Testis (tissue), 2 donors: ENCODE results near the gene TMEM109.

Experiments used
- POLR2A ChIP-seq: fragments of 450-650 bp; IDR thresholded peaks from one replicate; pipeline ENCODE4 v1.6.1; 2017; ENCODE audit warnings: antibody characterized with exemption, mild to moderate bottlenecking, moderate library complexity
- TF ChIP-seq, protein P1 (sequence below), 3 experiments: fragments of 450-650 bp in 2 of 3; fragments of 200-600 bp in 1 of 3; sonication (generic) in 1 of 3; IDR thresholded peaks; one replicate each; pipeline ENCODE4 v1.5.1; 2016 to 2019; ENCODE audit warnings: antibody characterized with exemption in 3 of 3, mild to moderate bottlenecking in 2 of 3, moderate library complexity in 1 of 3

DNA sequence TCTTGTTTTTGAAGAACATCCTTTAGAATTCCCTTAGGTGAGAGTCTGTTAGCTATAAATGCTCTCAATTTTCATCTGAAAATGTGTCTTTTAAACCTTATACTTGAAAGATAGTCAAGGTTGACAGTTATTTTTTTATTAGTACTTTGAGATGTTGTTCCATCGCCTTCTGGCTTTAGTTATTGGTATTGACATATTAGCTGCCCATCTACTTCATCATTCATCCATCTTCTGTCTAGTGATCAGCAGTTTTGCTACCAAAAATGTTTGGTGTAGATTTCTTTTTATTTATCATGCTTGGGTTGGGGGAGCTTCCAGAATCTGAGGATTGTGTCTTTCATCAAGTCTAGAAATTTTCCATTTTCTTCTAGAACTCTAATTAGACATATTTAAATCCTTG lies 54.3 kb downstream of the TMEM109 start:
- TF ChIP-seq, protein P1, sequence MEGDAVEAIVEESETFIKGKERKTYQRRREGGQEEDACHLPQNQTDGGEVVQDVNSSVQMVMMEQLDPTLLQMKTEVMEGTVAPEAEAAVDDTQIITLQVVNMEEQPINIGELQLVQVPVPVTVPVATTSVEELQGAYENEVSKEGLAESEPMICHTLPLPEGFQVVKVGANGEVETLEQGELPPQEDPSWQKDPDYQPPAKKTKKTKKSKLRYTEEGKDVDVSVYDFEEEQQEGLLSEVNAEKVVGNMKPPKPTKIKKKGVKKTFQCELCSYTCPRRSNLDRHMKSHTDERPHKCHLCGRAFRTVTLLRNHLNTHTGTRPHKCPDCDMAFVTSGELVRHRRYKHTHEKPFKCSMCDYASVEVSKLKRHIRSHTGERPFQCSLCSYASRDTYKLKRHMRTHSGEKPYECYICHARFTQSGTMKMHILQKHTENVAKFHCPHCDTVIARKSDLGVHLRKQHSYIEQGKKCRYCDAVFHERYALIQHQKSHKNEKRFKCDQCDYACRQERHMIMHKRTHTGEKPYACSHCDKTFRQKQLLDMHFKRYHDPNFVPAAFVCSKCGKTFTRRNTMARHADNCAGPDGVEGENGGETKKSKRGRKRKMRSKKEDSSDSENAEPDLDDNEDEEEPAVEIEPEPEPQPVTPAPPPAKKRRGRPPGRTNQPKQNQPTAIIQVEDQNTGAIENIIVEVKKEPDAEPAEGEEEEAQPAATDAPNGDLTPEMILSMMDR (IDR thresholded peaks at IDR 0.05), result no peak
- no peak for TF ChIP-seq POLR2A
